ENCODE data around the gene PIGL.
"Not testable (repeated sequence)": the region's sequence is repeated elsewhere in the genome, so short reads cannot be mapped to it uniquely, and the experiment has no call there.

Gene PIGL

DNA sequence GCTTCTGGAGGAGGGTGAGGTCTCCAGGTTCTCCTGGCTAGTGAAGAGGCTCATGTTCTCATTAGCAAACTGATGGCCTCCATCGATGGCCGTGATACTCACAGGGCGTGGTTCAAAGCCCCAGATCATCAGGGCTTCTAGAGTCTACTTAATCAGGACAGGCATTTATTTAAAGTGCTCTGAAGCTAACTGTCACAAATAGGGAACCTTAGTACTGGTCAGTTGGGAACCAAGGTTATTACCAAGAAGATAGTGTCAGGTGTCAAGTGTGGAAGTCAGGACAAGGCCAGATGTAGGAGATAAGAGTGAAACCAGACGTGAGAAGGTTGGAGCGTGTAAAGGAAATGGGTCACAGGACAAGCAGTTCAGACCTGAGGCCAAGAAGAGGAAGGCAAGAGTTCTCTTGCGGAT, 56.9 kb downstream of the PIGL start:
- DNase-seq (ENCODE audit: low spot score) = no peak

DNA sequence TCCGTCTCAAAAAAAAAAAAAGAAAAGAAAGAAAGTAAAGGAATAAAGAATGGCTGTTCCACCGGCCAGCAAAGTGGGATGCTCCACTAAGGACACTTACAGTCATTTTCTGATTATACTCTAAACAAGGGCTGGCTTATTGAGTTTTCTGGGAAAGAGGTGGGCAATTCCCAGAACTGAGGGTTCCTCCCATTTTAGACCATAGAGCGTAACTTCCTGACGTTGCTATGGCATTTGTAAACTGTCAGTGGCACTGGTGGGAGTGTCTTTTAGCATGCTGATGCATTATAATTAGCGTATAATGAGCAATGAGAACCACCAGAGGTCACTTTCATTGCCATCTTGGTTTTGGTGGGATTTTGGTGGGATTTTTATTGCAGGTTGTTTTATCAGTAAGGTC, 58.0 kb downstream of the PIGL start:
- no peak for DNase-seq (ENCODE audit: low spot score)

DNA sequence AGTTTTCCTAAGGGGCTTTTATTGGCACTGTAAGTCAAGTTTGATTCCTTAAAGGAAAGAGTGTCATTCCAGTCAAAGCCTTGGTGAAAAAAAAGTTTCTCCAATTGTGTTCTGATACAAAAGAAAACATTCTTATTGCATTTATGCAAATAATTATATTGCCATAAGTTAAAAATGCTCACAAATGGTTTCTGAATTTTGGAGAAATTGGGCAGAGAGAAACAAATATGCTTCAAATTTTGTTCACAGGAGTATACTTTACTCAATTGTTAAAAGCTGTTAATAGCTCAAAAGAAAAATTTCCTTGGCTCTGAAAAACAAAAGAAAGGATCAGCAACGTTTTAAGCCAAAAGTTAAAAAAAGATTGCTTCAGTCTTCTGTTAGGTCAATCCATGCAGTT, 60.2 kb downstream of the PIGL start:
- DNase-seq (ENCODE audit: low spot score) = no peak

DNA sequence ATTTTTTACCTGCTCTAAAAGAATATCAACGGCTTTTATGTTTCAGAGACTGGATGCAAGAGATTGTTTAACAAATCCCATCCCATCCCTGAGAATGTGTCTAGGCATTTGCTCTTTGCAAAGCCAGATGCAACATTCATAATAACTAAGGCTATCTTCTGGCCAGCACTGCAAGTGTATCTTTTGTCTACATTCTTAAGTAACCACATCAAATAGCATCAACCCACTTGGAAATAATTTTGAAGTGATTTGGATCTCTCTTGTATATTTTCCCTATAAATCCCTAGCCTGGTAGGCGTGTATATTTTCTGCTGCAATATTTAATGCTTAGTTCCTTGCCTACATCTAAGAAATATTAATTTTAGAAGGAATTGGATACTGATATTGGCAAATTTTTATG, 64.3 kb downstream of the PIGL start:
- DNase-seq (ENCODE audit: low spot score) = no peak

DNA sequence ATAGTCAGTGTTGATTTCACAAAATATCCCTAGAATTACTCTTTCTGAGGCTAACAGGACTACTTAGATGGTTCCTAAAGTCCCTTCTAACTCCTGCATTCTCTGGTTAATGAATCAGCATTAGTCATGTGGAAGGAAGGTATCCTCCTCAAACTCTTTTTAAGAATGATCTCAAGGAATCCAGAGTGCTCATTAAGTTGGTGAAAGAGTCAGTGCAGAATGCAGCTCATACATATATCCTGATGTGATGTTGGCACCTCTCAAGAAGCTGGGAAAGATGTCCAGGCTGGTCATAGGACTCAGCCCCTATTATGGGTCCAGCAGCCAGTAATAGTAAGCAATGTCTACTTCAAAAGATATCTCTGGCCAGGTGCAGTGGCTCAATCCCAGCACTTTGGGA, 65.5 kb downstream of the PIGL start:
- DNase-seq (ENCODE audit: low spot score) = no peak

DNA sequence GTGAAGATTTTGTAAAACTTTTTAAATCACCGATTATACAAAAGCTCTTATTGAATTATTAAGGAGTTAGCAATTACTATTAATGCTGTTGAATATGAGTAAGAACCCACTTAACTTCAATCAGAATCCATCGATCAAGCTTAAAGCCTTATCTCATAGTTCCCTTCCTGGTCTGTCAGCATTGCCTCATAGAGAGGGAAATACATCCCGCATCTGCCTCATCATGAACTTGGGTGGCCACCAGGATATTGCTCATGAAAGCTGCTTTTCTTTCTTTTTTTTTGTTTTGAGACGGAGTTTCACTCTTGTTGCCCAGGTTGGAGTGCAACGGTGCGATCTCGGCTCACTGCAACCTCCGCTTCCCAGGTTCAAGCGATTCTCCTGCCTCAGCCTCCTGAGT, 66.7 kb downstream of the PIGL start:
- DNase-seq (ENCODE audit: low spot score) = no peak

DNA sequence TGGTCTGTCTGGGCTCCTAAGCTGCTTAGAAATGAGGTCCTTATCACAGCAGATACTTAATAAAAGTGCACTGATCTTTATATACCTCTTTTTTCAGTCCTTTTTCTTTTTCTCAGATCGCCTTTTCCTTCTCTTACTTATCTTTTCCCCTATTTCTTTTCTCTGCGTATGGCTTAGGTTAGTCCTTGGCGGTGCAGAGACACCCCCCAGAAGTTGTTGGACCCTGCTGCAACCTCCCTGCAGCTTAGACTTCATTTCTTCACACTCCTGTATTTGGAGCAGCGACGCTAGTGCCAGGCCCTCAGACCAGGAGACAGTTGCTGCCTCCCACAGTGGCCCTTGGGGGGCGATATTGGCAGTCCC, 68.6 kb downstream of the PIGL start:
- DNase-seq (ENCODE audit: low spot score) = no peak

DNA sequence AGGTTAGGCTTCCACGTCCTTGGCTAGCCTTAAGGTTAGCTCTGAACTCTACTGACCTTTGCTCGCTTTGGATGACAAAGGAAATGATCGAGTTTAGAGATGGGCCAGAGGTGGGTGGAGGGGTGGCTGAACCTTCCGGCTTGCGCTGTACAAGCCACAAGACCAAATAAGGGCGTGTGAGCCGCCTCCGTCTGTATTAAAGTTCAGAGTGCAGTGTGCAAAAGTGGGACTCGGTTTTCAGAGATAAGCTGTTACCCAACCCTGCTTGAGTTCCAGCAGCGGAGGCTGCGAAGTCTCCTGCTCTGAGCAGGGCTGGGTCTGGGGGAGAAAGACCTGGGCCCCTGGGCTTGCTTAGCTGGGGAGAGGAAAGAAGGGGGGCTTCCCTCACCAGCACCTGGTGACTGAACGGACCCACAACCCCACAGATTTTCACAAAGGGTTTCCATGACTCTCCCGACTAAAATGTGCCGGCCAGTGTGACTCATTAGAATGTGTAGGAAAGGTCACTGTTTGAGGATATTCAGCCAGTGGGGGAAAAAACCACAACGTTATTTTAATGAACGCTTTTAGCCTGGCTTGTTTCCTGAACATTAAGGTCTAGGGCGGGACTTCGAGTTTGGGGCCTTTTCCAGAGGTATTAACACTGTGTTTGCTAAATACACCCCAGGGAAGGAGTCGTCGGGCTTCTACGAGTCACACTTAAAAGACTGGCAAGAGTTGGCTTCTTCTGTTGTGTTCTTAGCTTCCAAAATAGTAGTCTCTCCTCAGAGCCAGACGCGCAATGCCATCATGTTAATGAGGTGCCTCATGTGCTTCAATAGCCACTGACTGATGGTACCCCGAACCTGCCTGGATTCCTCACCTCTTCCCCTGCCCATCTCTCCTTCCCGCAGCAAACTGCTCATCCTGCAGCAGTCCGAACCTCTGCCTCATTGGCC, 69.3 kb downstream of the PIGL start:
- peak; percentile 56 for DNase-seq (ENCODE audit: low spot score)

DNA sequence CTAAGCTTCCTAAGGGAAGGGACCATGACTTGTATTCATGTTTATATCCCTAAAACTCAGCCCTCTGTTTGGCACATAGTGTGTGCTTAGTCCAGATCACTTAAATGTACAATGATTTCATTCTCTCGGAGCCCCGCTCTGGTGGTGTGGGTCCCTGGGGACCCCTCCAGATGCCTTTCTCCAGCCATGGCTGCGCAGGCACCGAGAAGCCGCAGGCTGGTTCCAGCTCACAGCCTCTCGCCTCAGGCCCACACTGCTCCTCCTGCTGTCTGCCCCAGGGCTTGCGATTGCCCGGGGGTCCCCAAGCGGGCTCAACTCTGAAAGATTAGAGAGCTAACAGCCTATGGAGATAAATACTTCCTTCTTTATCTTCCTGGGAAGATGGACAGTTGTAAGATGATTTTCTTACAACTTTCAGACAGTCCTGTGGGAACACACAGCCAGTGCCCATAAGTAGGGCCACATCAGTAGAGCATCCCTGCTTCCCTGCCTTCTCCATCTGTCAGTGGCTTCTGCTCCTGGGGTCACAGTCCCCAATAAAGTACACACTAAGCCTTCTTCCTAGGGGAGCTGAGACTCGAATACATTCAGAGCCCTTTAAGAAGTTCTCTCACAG, 70.0 kb downstream of the PIGL start:
- DNase-seq (ENCODE audit: low spot score) = no peak

DNA sequence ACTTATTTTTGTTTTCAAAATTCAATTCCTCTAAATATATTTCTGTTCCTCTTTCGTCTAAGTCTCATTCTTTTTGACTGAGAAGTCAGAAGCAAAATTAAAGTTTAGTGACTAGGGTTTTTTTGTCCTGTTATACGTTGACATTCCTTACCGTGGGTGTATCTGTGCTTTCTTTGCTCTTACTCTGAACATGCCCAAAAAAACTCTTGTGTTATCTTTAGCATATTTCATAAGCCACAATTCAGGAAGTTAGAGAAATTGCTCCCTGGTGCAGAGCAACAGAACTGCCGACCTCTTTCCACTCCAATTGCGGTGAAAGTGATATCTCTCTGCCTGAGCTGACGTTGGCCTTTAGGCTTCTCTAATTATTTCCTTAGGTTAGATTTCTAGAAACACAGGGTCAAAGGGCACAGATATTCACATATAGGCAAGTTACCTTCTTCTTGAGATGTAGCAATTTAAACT, 70.6 kb downstream of the PIGL start:
- DNase-seq (ENCODE audit: low spot score) = no peak

DNA sequence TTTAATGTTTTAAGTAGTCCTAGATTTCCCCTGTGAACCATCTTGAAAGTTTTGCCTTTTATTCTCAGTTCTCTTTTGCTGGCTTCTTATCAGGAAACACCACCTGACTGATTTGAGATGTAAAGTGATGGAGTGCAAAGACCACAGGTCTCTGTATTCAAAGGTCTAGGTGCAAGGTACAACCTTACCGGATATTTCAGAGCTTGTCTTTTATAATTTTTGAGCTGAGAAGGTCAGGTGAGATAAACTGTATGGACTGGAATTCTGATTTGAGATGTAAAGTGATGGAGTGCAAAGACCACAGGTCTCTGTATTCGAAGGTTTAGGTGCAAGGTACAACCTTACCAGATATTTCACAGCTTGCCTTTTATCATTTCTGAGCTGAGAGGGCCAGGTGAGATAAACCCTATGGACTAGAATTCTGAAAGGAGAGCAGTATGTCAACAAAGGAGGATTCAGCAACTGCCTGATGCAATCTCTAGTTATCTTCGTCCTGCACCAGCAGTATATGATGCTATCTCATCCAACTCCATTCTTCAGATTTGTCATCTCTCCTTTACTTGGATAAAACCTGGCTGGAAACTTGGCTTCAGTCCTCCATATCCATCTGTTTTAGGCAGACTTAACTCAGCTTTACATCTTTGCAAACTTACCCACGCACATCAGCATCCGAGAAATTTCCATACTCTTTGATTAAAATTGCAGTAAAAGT, 72.0 kb downstream of the PIGL start:
- no peak for DNase-seq (ENCODE audit: low spot score)

DNA sequence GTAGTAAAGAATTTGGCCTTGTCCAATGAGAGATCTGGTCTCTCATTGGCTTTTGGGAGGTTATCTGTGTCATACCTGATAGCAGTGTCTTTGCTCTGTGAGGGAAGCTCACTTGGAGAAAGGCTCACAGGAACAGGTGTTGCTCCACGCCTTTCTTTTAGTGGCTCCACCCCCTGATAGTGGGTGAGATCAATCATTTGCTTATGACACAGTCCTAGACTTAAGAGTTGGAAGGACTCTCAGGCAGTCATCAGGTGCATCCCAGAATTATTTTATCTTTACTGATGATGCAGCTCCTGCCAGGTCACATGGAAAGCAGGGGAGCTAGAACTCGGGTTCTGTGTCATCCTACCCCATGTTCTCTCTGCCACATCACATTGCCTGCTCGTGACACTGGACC, 76.9 kb downstream of the PIGL start:
- DNase-seq (ENCODE audit: low spot score) = no peak

DNA sequence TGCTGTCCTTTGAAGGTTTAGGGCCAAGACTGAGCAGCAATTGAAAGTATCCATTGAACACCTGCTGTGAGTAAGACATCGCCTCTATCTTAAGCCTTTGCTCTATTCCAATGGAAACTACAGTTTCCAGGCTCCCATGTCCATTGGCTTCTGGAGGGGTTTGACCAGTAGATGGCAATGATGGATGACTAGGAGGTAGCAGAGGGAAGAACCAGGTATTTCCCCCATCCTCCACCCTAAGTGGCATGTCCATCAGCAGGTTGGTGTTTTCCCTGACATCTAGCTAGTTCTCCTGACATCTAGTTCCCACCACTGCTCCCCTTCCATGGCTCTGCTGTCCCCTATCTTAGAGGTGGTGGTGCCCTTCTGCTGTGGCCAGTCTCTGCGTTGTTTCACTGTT, 77.5 kb downstream of the PIGL start:
- DNase-seq (ENCODE audit: low spot score) = no peak

DNA sequence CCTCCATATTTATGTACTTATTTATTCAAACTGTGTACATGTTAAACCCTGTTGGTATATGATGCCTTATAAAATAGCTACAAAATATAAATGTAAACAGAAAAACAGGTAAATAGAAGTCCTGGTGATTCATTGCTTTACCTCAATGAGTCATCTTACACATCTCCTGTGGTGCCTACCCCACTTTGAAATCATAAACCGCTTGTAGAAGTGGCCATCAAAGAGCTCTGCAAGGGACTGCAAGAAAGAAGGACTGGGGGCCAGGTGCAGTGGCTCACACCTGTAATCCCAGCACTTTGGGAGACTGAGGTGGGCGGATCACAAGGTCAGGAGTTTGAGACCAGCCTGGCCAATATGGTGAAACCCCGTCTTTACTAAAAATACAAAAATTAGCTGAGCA, 79.1 kb downstream of the PIGL start:
- not testable (repeated sequence) for DNase-seq (ENCODE audit: low spot score)

DNA sequence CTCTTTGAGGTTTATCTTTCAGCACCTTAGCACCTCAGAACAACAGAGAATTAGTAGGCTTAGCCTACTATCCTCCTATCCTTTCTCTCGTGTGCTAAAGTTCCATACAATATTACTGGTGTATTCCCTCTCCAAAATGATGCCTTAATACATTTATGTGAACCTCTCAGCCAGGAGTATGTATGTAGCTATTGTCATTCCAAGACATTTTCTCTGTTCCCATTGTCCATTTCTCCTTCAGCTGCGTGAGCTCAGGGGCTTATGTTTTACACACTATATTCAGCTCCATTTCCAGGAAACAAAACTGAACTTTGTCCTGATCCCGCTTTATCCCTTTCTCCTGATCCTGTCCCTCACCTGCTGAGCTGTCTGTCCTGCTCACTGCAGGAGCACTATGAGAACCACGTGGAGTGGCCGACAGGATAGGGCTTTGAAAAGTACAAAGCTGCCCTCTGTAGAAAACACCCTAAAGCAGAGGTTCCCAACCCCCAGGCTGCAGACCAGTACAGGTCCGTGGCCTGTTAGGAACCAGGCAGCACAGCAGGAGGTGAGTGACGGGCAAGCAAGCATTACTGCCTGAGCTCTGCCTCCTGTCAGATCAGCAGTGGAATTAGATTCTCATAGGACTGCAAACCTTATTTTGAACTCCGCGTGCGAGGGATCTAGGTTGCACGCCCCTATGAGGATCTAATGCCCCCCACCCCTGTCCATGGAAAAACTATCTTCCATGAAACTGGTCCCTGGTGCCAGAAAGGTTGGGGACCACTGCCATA, 80.5 kb downstream of the PIGL start:
- DNase-seq (ENCODE audit: low spot score) = no peak

DNA sequence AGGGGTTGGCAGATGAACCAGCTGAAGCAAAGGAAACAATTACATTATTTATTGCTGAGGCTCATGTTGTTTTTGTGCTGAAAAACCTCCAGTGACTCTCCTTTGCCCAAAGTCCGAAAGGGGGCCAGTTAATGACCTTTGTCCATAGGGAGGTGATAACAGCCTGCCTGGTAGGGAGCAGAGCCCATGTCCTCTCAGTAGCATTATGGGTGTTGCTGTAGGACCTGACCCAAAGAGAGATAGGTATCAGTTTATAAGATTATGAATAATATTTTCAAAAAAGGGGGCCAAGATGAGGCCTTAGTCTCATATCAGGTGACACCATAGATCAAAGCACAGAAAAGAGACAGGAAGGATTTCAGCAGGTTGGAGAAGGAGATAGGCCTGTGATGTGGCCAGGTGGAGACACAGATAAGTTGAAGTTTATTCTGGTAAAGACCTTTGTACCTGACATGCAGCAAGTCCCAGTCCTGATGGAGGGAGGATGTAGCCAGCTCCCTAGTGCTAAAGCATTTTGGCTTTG, 81.2 kb downstream of the PIGL start:
- no peak for DNase-seq (ENCODE audit: low spot score)

DNA sequence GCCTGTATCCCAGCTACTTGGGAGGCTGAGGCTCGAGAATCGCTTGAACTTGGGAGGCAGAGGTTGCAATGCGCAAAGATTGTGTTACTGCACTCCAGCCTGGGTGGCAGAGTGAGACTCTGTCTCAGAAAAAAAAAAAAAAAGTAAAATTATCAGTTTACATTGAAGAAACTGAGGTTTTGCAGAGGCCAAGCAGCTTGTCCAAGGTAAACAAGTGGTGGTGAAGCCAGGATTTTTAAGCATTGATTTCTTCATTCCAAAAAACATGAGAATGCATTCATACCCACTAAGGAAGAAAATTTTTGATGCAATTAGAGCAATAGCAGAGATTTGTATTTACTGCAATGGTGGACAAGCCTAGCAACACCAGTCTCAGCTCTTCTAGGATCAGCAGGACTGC, 83.5 kb downstream of the PIGL start:
- DNase-seq (ENCODE audit: low spot score) = no peak

DNA sequence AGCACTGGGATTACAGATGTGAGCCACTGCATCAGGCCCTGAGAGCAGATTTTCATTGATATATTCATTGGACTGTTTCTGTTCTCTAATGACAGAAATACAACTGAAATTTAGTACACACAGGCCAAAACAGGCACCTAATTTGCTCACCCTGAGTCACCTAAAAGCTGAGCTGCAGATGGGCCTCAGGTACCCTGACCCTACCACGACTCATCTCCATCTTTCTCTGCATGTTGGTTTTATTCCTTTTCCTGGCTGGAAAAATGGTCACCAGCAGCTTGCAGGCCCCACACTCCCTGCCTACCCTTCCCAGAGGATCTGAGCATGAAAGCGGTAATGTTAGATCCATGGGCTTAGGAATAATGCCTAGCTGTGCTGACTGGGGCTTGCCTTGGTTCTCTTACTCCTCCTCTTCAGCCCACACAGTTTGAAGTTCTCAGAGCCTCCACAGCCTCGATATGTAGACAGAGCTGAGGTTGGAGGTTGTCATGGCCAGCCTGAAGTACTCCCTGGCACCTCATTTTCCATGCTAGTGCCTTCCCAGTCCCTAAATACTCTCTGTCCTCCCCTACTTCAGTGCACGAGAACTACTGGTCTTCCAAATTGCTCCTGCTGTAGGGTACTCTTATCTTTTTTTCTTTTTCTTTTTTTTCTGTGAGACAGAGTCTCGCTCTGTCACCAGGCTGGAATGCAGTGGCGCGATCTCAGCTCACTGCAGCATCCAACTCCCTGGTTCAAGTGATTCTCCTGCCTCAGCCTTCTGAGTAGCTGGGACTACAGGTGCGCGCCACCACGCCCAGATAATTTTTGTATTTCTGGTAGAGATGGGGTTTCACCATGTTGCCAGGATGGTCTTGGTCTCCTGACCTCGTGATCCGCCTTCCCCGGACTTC, 85.2 kb downstream of the PIGL start:
- no peak for DNase-seq (ENCODE audit: low spot score)

DNA sequence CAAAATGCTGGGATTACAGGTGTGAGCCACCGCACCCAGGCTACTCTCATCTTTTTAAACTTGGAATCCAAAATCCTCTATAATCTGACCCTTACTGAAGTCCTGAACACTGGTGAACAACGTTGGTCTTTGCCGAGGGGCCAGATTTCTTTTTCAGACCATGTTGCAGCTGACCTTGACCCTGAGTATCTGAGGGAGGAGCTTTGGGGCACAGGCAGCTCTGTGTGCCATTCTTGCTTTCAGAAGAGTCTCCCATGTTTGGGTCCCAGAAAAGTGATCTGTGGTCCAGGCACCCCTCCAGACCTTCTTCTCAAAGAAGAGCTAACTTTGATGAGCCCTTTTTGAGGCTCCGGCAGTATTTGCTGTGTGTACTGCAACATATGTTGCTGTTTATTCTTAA, 85.8 kb downstream of the PIGL start:
- DNase-seq (ENCODE audit: low spot score) = no peak

DNA sequence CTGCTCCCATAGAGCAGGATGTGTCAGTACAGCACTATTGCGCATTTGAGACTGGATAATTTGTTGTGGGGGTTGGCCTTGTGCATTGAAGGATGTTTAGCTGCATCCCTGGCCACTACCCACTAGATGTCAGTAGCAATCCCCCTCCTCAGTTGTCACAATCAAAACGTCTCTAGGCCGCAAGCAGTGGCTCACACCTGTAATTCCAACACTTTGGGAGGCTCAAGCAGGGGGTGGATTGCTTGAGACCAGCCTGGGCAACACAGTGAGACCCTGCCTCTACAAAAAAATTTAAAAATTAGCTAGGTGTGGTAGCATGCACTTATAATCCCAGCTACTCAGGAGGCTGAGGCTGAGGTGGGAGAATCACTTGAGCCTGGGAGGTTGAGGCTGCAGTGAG, 87.8 kb downstream of the PIGL start:
- DNase-seq (ENCODE audit: low spot score) = no peak

DNA sequence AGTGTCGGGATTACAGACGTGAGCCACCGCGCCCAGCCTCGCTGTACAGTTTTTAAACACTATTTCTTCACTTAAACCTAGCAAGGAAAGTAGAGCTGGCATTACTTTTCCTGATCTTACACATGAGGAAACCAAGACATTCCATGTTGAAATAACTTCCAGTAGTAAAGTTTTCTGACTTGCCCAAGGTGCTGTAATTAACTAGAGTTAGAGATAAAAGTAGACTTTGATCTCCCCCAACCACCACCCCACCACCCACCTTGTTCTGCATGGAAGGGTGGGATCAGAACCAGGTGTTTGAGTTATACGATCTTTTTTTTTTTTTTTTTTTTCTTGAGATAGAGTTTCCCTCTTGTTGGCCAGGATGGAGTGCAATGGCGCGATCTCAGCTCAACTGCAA, 89.2 kb downstream of the PIGL start:
- DNase-seq (ENCODE audit: low spot score) = no peak
